Activated CD8-positive, alpha-beta memory T cell treated with anti-CD3 and anti-CD28 coated beads for 1 hour (primary cell): Measurements from ENCODE around the gene FOXN3.

Source experiments
- DNase-seq, 2 donors: peaks; one replicate each; pipeline ENCODE4 v3.0.0-alpha.2; 2020; ENCODE audit warnings: low read depth in 1 of 2; ENCODE audit errors: extremely low read depth in 1 of 2

Gene FOXN3

GRCh38 chr14:89340200-89341181, 76.5 kb downstream of the FOXN3 start:
- no peak for DNase-seq

- no peak for DNase-seq
These were observed 77.5 kb downstream of the FOXN3 start for GRCh38 chr14:89339579-89339978.

- no peak for DNase-seq
These were observed 77.9 kb downstream of the FOXN3 start for GRCh38 chr14:89339158-89339557.

GRCh38 chr14:89336338-89336737, 80.7 kb downstream of the FOXN3 start:
- no peak for DNase-seq

- DNase-seq, result no peak
These were observed 85.0 kb downstream of the FOXN3 start for GRCh38 chr14:89332031-89332430.

GRCh38 chr14:89331398-89331797, 85.6 kb downstream of the FOXN3 start:
- no peak for DNase-seq

GRCh38 chr14:89330236-89331002, 86.6 kb downstream of the FOXN3 start:
- no peak for DNase-seq

GRCh38 chr14:89327771-89328212, 89.2 kb downstream of the FOXN3 start:
- DNase-seq, result no peak

- DNase-seq, result no peak
These were observed 91.1 kb downstream of the FOXN3 start for GRCh38 chr14:89325959-89326358.

GRCh38 chr14:89325299-89325883, 91.6 kb downstream of the FOXN3 start:
- DNase-seq, result no peak

GRCh38 chr14:89324501-89325298, 92.3 kb downstream of the FOXN3 start:
- no peak for DNase-seq

GRCh38 chr14:89320381-89321000, 96.5 kb downstream of the FOXN3 start:
- DNase-seq, result no peak

- DNase-seq, result no peak
These were observed 97.3 kb downstream of the FOXN3 start for GRCh38 chr14:89319687-89320086.

GRCh38 chr14:89317051-89317691, 99.9 kb downstream of the FOXN3 start:
- no peak for DNase-seq

GRCh38 chr14:89315493-89316470, 101.3 kb downstream of the FOXN3 start:
- DNase-seq, result no peak

GRCh38 chr14:89314274-89314673, 102.8 kb downstream of the FOXN3 start:
- no peak for DNase-seq

- DNase-seq, result no peak
These were observed 104.1 kb downstream of the FOXN3 start for GRCh38 chr14:89312932-89313331.

GRCh38 chr14:89310211-89310610, 106.8 kb downstream of the FOXN3 start:
- DNase-seq, result no peak
